GM12878 (cell line): ENCODE data around the gene SGCD. TPM values are rescaled to one million over a fixed set of nuclear protein-coding genes. Genes with fewer than 3 reads are reported as not detected.

Source experiments
- ATAC-seq: fragments of 200-7000 bp; cut with Tn5 transposase; 3 replicates; pipeline ENCODE4 v1.9.1; 2020; ENCODE audit warnings: mild to moderate bottlenecking, moderate library complexity
- BruUV-seq: library from RNA; stranded (reverse); fragments of 400-500 nt; replicated peaks from 2 replicates; lab custom pipeline; 2021; lab: Mats Ljungman, UMichigan
- CTCF ChIA-PET: fragments of 300-600 bp; sonication (Branson Sonifier 250); formaldehyde crosslinking; extraction: SDS; loops from one replicate; lab custom pipeline; 2021; ENCODE audit warnings: inconsistent platforms; lab: Yijun Ruan, JAX
- POLR2A ChIA-PET: fragments of 350-600 bp; formaldehyde crosslinking; extraction: SDS; loops from one replicate; lab custom pipeline; 2021; ENCODE audit warnings: inconsistent platforms; lab: Charles Lee
- RAD21 ChIA-PET: fragments of 300-600 bp; sonication (Branson Sonifier 250); formaldehyde crosslinking; loops from one replicate; lab custom pipeline; 2023; ENCODE audit warnings: antibody characterized with exemption; ENCODE audit not compliant: unreplicated experiment; lab: Charles Lee
- SMC1A ChIA-PET: fragments of 300-600 bp; sonication (Branson Sonifier 250); formaldehyde crosslinking; loops from one replicate; lab custom pipeline; 2023; ENCODE audit not compliant: unreplicated experiment, uncharacterized antibody; lab: Charles Lee
- DNase-seq: peaks from one replicate; pipeline ENCODE4 v3.0.0-alpha.2; 2011; ENCODE audit warnings: low read depth, low spot score
- FAIRE-seq: peaks from 3 replicates; lab custom pipeline; 2011; peaks lifted over from hg19 to GRCh38; lab: Jason Lieb, UNC
- H2AFZ ChIP-seq: 2 replicates; pipeline ENCODE4 v1.6.0; 2011; ENCODE audit warnings: low read depth, low read length, control low read depth; ENCODE audit not compliant: control insufficient read depth
- H3K27ac ChIP-seq: 2 replicates; pipeline ENCODE4 v1.5.1; 2011; ENCODE audit warnings: control low read depth; ENCODE audit not compliant: control insufficient read depth, insufficient read depth
- H3K27me3 ChIP-seq, 2 experiments: replicated peaks in 1 of 2; 2 replicates each; pipeline versions ENCODE4 v1.6.0 to v1.6.1; 2011; ENCODE audit warnings: low read length in 1 of 2; ENCODE audit not compliant: control insufficient read depth in 2 of 2, insufficient read depth in 2 of 2
- H3K36me3 ChIP-seq, 2 experiments: 2 replicates each; pipeline ENCODE4 v1.5.1; 2011; ENCODE audit warnings: low read length in 1 of 2; ENCODE audit not compliant: control insufficient read depth in 2 of 2, insufficient read depth in 2 of 2
- H3K4me1 ChIP-seq: 2 replicates; pipeline ENCODE4 v1.6.1; 2011; ENCODE audit warnings: mild to moderate bottlenecking, low read length, moderate library complexity, mixed read lengths; ENCODE audit not compliant: control insufficient read depth, insufficient read depth
- H3K4me2 ChIP-seq: 2 replicates; pipeline ENCODE4 v1.6.0; 2011; ENCODE audit warnings: control low read depth; ENCODE audit not compliant: control insufficient read depth, insufficient read depth
- H3K4me3 ChIP-seq: fragments of 200-600 bp; sonication (generic); 2 replicates; pipeline ENCODE4 v1.5.1; 2016
- H3K79me2 ChIP-seq: 2 replicates; pipeline ENCODE4 v1.6.0; 2011; ENCODE audit warnings: low read length; ENCODE audit not compliant: control insufficient read depth, insufficient read depth
- H3K9ac ChIP-seq: 2 replicates; pipeline ENCODE4 v1.8.0; 2011; ENCODE audit warnings: low read length, control low read depth, mixed read lengths; ENCODE audit not compliant: control insufficient read depth, insufficient read depth
- H3K9me3 ChIP-seq: replicated peaks from 3 replicates; pipeline ENCODE4 v1.5.1; 2011; ENCODE audit warnings: mild to moderate bottlenecking, low read length; ENCODE audit not compliant: control insufficient read depth, insufficient read depth
- H4K20me1 ChIP-seq: 2 replicates; pipeline ENCODE4 v1.6.0; 2011; ENCODE audit not compliant: control insufficient read depth, insufficient read depth
- BACH1 ChIP-seq: fragments of 450-650 bp; IDR thresholded peaks from 2 replicates; pipeline ENCODE4 v1.6.1; 2017; ENCODE audit warnings: mild to moderate bottlenecking, borderline replicate concordance
- BCL11A ChIP-seq: IDR thresholded peaks from 2 replicates; pipeline ENCODE4 v1.6.1; 2011; ENCODE audit warnings: low read depth, low read length
- BMI1 ChIP-seq: fragments of 450-650 bp; IDR thresholded peaks from 2 replicates; pipeline ENCODE4 v1.6.1; 2016; ENCODE audit warnings: mild to moderate bottlenecking, moderate library complexity, borderline replicate concordance
- CEBPZ ChIP-seq: fragments of 150-350 bp; IDR thresholded peaks from 2 replicates; pipeline ENCODE4 v1.6.1; 2016; ENCODE audit warnings: low read depth, low read length
- EGR1 ChIP-seq, 2 experiments: IDR thresholded peaks; 1 replicate in 1 of 2; 2 replicates in 1 of 2; pipeline ENCODE4 v1.6.1; 2011 to 2012; ENCODE audit warnings: low read depth in 2 of 2, low read length in 2 of 2, borderline replicate concordance in 1 of 2, mild to moderate bottlenecking in 1 of 2, moderate library complexity in 1 of 2
- ESRRA ChIP-seq: IDR thresholded peaks from 2 replicates; pipeline ENCODE4 v1.6.1; 2012; ENCODE audit warnings: mild to moderate bottlenecking, low read length, improper control_type of control experiment
- ETV6 ChIP-seq, 2 experiments: fragments of 450-650 bp in 1 of 2; IDR thresholded peaks in 1 of 2; conservative IDR thresholded peaks in 1 of 2; 2 replicates each; pipeline ENCODE4 v1.6.1; 2014; ENCODE audit warnings: antibody characterized with exemption in 1 of 2, borderline replicate concordance in 1 of 2, low read depth in 1 of 2, mild to moderate bottlenecking in 1 of 2, moderate library complexity in 1 of 2
- EZH2 ChIP-seq: IDR thresholded peaks from 2 replicates; pipeline ENCODE4 v1.6.1; 2012; ENCODE audit warnings: low read depth, mild to moderate bottlenecking, control low read depth, inconsistent platforms, low read length, borderline replicate concordance; ENCODE audit not compliant: control insufficient read depth
- JUNB ChIP-seq: IDR thresholded peaks from 2 replicates; pipeline ENCODE4 v1.6.1; 2016; ENCODE audit warnings: antibody characterized with exemption, mild to moderate bottlenecking
- NFYB ChIP-seq: IDR thresholded peaks from 2 replicates; pipeline ENCODE4 v1.6.1; 2011; ENCODE audit warnings: low read depth, mild to moderate bottlenecking, low read length, improper control_type of control experiment, moderate library complexity; ENCODE audit not compliant: insufficient read depth
- PRDM15 ChIP-seq: fragments of 450-650 bp; formaldehyde crosslinking; IDR thresholded peaks from 2 replicates; pipeline ENCODE4 v1.4.0; 2020; ENCODE audit warnings: mild to moderate bottlenecking, moderate library complexity
- TCF3 ChIP-seq: IDR thresholded peaks from 2 replicates; pipeline ENCODE4 v1.6.1; 2012; ENCODE audit warnings: low read depth, mild to moderate bottlenecking, low read length, borderline replicate concordance; ENCODE audit not compliant: insufficient read depth
- ZBTB40 ChIP-seq: fragments of 450-650 bp; IDR thresholded peaks from 2 replicates; pipeline ENCODE4 v1.6.1; 2016; ENCODE audit warnings: mild to moderate bottlenecking, moderate library complexity, borderline replicate concordance
- WGBS: methylation state at CpG from one replicate; pipeline ENCODE4 v1.1.6; 2016; ENCODE audit warnings: low lambda C conversion rate; ENCODE audit not compliant: insufficient replicate concordance, insufficient coverage; ENCODE audit errors: missing lambda C conversion rate; 5-methylcytosine and 5-hydroxymethylcytosine counted together
- in situ Hi-C: fragments of 300-500 bp; cut with MboI; formaldehyde crosslinking; loops from 9 replicates; pipeline ENCODE4 v1.14.3; 2018; ENCODE audit warnings: mixed read lengths
- intact Hi-C: fragments of 100-400 bp; cut with micrococcal nuclease; formaldehyde crosslinking; loops from one replicate; pipeline ENCODE4 v1.14.2; 2022; ENCODE audit not compliant: unreplicated experiment
- polyA plus RNA-seq, 11 experiments: library from polyadenylated mRNA; depleted of rRNA in 4 of 11; unstranded in 6 of 11; stranded (reverse) in 5 of 11; fragments of >200 nt; fragmentation: Nextera tagmentation in 4 of 11; fragmentation: Illumina TruSeq in 1 of 11; extraction: Ambion mirVana in 4 of 11; extraction: Trizol in 1 of 11; gene quantifications; 1 replicate in 1 of 11; 2 replicates in 10 of 11; pipeline versions ENCODE4 v1.2.1 to v1.2.3, GENCODE V29; 2011 to 2016; ENCODE audit warnings: inconsistent platforms in 2 of 11, missing spikeins in 2 of 11, low read depth in 1 of 11
- total RNA-seq, 4 experiments: library from RNA; depleted of rRNA in 3 of 4; stranded (reverse); fragments of >200 nt in 3 of 4; fragmentation: Illumina TruSeq in 1 of 4; extraction: Trizol in 1 of 4; gene quantifications; 2 replicates each; pipeline versions ENCODE4 v1.2.1 to v1.2.3, GENCODE V29; 2013 to 2021

Gene SGCD
- total and polyA plus RNA-seq, 10 of the 15 experiments (the other 5 are each of a cell fraction or from before 2014, with no cell fraction given) = 0.06 TPM; not detected in 9

- no TSS peak for BruUV-seq
- FAIRE-seq = no peak
- H2AFZ ChIP-seq = no peak overlapping the region
- no peak for TF ChIP-seq ETV6 (conservative IDR thresholded peaks at IDR 0.05 in 1 of 2, IDR thresholded peaks at IDR 0.05 in 1 of 2; ENCODE audit: borderline replicate concordance in 1 of 2, low read depth in 1 of 2)
- TF ChIP-seq NFYB = no peak
- no peak for TF ChIP-seq JUNB
- no peak for TF ChIP-seq CEBPZ
- no peak for TF ChIP-seq TCF3
- TF ChIP-seq ESRRA = no peak
- no peak for TF ChIP-seq PRDM15 (CRISPR knock-in tag)
- no peak for TF ChIP-seq EGR1 (IDR thresholded peaks at IDR 0.05; ENCODE audit: borderline replicate concordance in 1 of 2, low read depth in 2 of 2, low read length in 2 of 2)
- no peak for TF ChIP-seq BMI1
- no peak for TF ChIP-seq BCL11A
- TF ChIP-seq BACH1 = no peak
- no peak for TF ChIP-seq EZH2
- TF ChIP-seq ZBTB40 = no peak
These were observed 307.3 kb downstream of the SGCD start for GRCh38 chr5:156634301-156634700.

More at GRCh38 chr5:156634301-156634700, 307.3 kb downstream of the SGCD start:
- Histone ChIP-seq H3K9ac (no peak overlapping the region), H3K27me3 (no peaks in the 10 kb centered on the region), H3K4me2 (no peak overlapping the region), H3K36me3 (no peaks in the 10 kb centered on the region), H3K9me3 (no peaks in the 10 kb centered on the region), H3K79me2 (no peaks in the 10 kb centered on the region), H3K27ac (no peak overlapping the region), H4K20me1 (no peaks in the 10 kb centered on the region), H3K4me1 (no peaks in the 10 kb centered on the region), H3K4me3 (no peak overlapping the region)
- CTCF ChIA-PET = no interaction called here
- 0% methylated on average over 2 of the region's 2 CpGs for WGBS
- DNase-seq (no peak), ATAC-seq (no peak)
- intact Hi-C loops (no loop called here), in situ Hi-C loops (no loop called here)
- POLR2A ChIA-PET = no interaction called here
- SMC1A ChIA-PET = no interaction called here
- RAD21 ChIA-PET = no interaction called here
